Fibroblast of the aortic adventitia (primary cell): ENCODE data around the gene RNF157. TPM values are rescaled to one million over a fixed set of nuclear protein-coding genes. Genes with fewer than 3 reads are reported as not detected.

Source experiments
- DNase-seq: peaks from one replicate; pipeline ENCODE4 v3.0.0-alpha.2; 2010; ENCODE audit warnings: low read depth
- H3K4me3 ChIP-seq: 2 replicates; pipeline ENCODE4 v1.5.1; 2011; ENCODE audit warnings: low read depth, mild to moderate bottlenecking, control low read depth, low read length, moderate library complexity
- total RNA-seq: library from RNA; depleted of rRNA; stranded (reverse); fragments of >200 nt; gene quantifications from 2 replicates; pipeline ENCODE4 v1.2.3, GENCODE V29; 2012; ENCODE audit warnings: low replicate concordance
- TF ChIP-seq, protein P1 (sequence below): IDR thresholded peaks from 2 replicates; pipeline ENCODE4 v1.5.1; 2011; ENCODE audit warnings: mild to moderate bottlenecking, low read length, control low read depth, inconsistent platforms; ENCODE audit not compliant: insufficient read depth

The RNF157 gene
- total RNA-seq, 1 donor = 0.18 TPM

DNA sequence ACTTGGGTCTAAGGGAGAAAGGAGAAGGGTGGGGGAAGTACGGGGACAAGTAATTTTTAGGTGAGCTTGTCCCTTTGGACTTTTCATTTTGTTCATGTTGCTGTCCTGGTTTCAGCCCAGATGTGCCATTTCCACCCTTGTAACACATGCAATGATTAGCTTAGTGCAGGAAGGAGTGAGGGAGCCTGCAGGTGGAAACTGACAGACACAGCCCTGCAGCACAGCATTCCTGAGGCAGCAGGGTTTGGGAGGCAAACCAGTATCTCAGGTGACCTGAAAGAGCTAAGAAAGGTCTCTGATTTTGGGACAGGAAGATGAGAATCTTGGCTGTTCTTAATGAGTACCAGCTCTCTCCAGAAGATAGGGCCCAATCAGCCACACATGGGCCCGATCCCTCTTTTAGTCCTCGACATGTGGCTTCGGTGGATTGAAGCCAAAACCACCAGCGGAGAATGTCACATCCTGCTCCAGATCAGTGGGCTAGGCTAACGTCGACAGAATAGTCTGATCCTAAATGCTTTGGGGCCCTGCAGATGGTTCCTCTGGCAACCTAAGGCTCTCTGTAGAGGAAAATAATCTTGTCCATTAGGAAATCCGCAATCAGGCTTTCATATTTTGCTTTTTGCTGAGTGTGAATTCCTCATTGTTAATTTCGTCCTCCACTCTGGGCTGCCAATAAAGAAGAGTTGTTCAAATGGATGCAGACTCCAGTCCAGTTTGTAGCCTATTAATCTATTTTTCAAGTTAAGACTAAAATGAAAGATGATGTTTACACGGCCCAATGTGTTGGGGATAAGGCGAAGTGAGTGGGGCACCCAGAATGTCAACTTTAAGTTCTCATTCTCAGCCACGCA lies 3.8 kb upstream of the RNF157 start:
- TF ChIP-seq, protein P1, sequence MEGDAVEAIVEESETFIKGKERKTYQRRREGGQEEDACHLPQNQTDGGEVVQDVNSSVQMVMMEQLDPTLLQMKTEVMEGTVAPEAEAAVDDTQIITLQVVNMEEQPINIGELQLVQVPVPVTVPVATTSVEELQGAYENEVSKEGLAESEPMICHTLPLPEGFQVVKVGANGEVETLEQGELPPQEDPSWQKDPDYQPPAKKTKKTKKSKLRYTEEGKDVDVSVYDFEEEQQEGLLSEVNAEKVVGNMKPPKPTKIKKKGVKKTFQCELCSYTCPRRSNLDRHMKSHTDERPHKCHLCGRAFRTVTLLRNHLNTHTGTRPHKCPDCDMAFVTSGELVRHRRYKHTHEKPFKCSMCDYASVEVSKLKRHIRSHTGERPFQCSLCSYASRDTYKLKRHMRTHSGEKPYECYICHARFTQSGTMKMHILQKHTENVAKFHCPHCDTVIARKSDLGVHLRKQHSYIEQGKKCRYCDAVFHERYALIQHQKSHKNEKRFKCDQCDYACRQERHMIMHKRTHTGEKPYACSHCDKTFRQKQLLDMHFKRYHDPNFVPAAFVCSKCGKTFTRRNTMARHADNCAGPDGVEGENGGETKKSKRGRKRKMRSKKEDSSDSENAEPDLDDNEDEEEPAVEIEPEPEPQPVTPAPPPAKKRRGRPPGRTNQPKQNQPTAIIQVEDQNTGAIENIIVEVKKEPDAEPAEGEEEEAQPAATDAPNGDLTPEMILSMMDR = no peak
- DNase-seq = no peak
- no peak overlapping the region for H3K4me3 ChIP-seq

GRCh38 chr17:76241691-76242255 lies 1.5 kb upstream of the RNF157 start:
- no peak for DNase-seq
- H3K4me3 ChIP-seq = no peak overlapping the region
- TF ChIP-seq, protein P1 = no peak

- peak overlapping the region; percentile 59 for H3K4me3 ChIP-seq
- no peak for DNase-seq
- TF ChIP-seq, protein P1 = no peak
Observed at GRCh38 chr17:76241204-76241538, 878 bp upstream of the RNF157 start.

- DNase-seq = no peak
- TF ChIP-seq, protein P1 = no peak
- no peak overlapping the region for H3K4me3 ChIP-seq
Observed at GRCh38 chr17:76239538-76240274, 587 bp downstream of the RNF157 start.

GRCh38 chr17:76238847-76239537 lies 1.3 kb downstream of the RNF157 start:
- H3K4me3 ChIP-seq = no peak overlapping the region
- TF ChIP-seq, protein P1 = no peak
- no peak for DNase-seq

- DNase-seq = no peak
- TF ChIP-seq, protein P1 = no peak
- H3K4me3 ChIP-seq = no peak overlapping the region
Observed at GRCh38 chr17:76237859-76238313, 2.4 kb downstream of the RNF157 start.
